ENCODE measurements around the gene SSUH2. TPM values are rescaled to one million over a fixed set of nuclear protein-coding genes. Genes with fewer than 3 reads are reported as not detected.

SSUH2 gene
- total RNA-seq, 4 donors from 2014 or later: 0.32 to 5.1 (median 0.66) TPM; not detected in 1

GRCh38 chr3:8608791-8609467 is 35.7 kb downstream of the SSUH2 start:
- no peak for TF ChIP-seq CTCF (IDR thresholded peaks at IDR 0.05)
- TF ChIP-seq POLR2A (IDR thresholded peaks at IDR 0.05; ENCODE audit: low read depth): no peak
- TF ChIP-seq EP300 (IDR thresholded peaks at IDR 0.05): no peak
- TF ChIP-seq POLR2AphosphoS5 (IDR thresholded peaks at IDR 0.05): no peak
- Histone ChIP-seq H3K27ac (replicated peaks in 1 of 4) (no peak overlapping the region), H3K9me3 (no peaks in the 10 kb centered on the region), H3K36me3 (no peaks in the 10 kb centered on the region), H3K4me1 (peaks cover 9 to 14% (median 12%) of the 10 kb centered on the region in 4 donors), H3K27me3 (no peaks in the 10 kb centered on the region), H3K4me3 (no peak overlapping the region)
- intact Hi-C loops (cut with DNase I): no loop called here
- 92% methylated on average over 10 of the region's 10 CpGs for WGBS
- DNase-seq (ENCODE audit: extremely low spot score): no peak

GRCh38 chr3:8608041-8608790 is 36.4 kb downstream of the SSUH2 start:
- 88% methylated on average over 16 of the region's 16 CpGs for WGBS

GRCh38 chr3:8607234-8608040 is 37.2 kb downstream of the SSUH2 start:
- peaks cover 12 to 14% (median 12%) of the 10 kb centered on the region in 4 donors for H3K4me1 ChIP-seq
- no peaks in the 10 kb centered on the region for H3K36me3 ChIP-seq
- no peaks in the 10 kb centered on the region for H3K9me3 ChIP-seq
- intact Hi-C loops (cut with DNase I): no loop called here
- WGBS: 56% methylated on average over 4 of the region's 7 CpGs
- TF ChIP-seq EP300 (IDR thresholded peaks at IDR 0.05) (no peak), CTCF (IDR thresholded peaks at IDR 0.05) (peak; percentile 34 to 56 (median 52))
- no peaks in the 10 kb centered on the region for H3K27me3 ChIP-seq
- DNase-seq (ENCODE audit: extremely low spot score): no peak
- H3K27ac ChIP-seq (replicated peaks in 1 of 4): no peak overlapping the region
- no peak overlapping the region for H3K4me3 ChIP-seq

More at GRCh38 chr3:8608041-8608790, 36.4 kb downstream of the SSUH2 start:
- intact Hi-C loops (cut with DNase I): no loop called here
- Histone ChIP-seq H3K9me3 (no peaks in the 10 kb centered on the region), H3K4me1 (peaks cover 11 to 14% (median 12%) of the 10 kb centered on the region in 4 donors), H3K27ac (replicated peaks in 1 of 4) (no peak overlapping the region), H3K4me3 (no peak overlapping the region), H3K27me3 (no peaks in the 10 kb centered on the region), H3K36me3 (no peaks in the 10 kb centered on the region)
- no peak for TF ChIP-seq EP300 (IDR thresholded peaks at IDR 0.05)
- TF ChIP-seq POLR2A (IDR thresholded peaks at IDR 0.05; ENCODE audit: low read depth): no peak
- no peak for TF ChIP-seq POLR2AphosphoS5 (IDR thresholded peaks at IDR 0.05)
- TF ChIP-seq CTCF (IDR thresholded peaks at IDR 0.05): no peak
- no peak for DNase-seq (ENCODE audit: extremely low spot score)

- Histone ChIP-seq H3K27ac (replicated peaks in 1 of 4) (no peak overlapping the region), H3K4me3 (no peak overlapping the region), H3K9me3 (no peaks in the 10 kb centered on the region), H3K4me1 (peaks cover 12 to 14% (median 12%) of the 10 kb centered on the region in 4 donors), H3K27me3 (no peaks in the 10 kb centered on the region), H3K36me3 (no peaks in the 10 kb centered on the region)
- no peak for DNase-seq (ENCODE audit: extremely low spot score)
- TF ChIP-seq POLR2AphosphoS5 (IDR thresholded peaks at IDR 0.05) (no peak), EP300 (IDR thresholded peaks at IDR 0.05) (no peak), CTCF (IDR thresholded peaks at IDR 0.05) (no peak), POLR2A (IDR thresholded peaks at IDR 0.05; ENCODE audit: low read depth) (no peak)
- intact Hi-C loops (cut with DNase I): no loop called here
- 43% methylated on average over 7 of the region's 7 CpGs for WGBS
Observed at GRCh38 chr3:8606701-8607231, 37.8 kb downstream of the SSUH2 start.

Data from esophagus muscularis mucosa (tissue), 4 donors.